Cerebellar cortex (tissue), 1 donor: ENCODE measurements around the gene CABLES1.

Experiments used
- DNase-seq: peaks from one replicate; pipeline ENCODE4 v3.0.0-alpha.2; 2015; ENCODE audit warnings: low spot score

Gene CABLES1

DNA sequence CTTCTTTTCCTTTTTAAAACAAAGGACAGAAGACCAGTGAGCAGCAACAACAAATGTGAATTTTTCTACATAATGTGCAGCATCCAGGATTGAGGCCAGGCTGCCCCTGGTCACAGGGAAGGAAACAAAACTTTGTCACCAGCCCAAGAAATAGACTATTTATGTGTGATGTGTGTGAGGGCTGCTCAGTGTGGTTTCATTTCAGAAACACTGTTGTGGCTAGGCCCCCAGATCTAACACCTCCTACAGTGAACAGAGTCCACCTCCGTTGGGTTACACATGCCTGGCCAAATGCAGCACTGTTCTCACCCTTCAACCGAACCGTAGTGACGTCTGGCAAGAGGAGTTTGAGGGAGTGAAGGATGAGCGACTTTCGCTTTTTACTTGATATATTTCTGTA is 171.5 kb downstream of the CABLES1 start:
- DNase-seq = no peak

GRCh38 chr18:23307567-23308295 is 172.4 kb downstream of the CABLES1 start:
- DNase-seq = no peak
